GM23338 (cell line): ENCODE results near the gene HDAC6. TPM values are rescaled to one million over a fixed set of nuclear protein-coding genes. Genes with fewer than 3 reads are reported as not detected.

Source experiments
- ATAC-seq: fragments of 200-7000 bp; cut with Tn5 transposase; 3 replicates; pipeline ENCODE4 v1.9.1; 2020
- DNase-seq: peaks from one replicate; pipeline ENCODE4 v3.0.0-alpha.2; 2015; ENCODE audit warnings: low spot score
- H2AFZ ChIP-seq: fragments of 200-600 bp; sonication (generic); 2 replicates; pipeline ENCODE4 v1.8.0; 2016; ENCODE audit warnings: antibody characterized with exemption, mild to moderate bottlenecking, moderate library complexity
- H3F3A ChIP-seq: fragments of 200-600 bp; sonication (generic); replicated peaks from 2 replicates; pipeline ENCODE4 v1.8.0; 2017; ENCODE audit warnings: antibody characterized with exemption, mixed run types, low read depth
- H3K27ac ChIP-seq: fragments of 200-600 bp; sonication (generic); 2 replicates; pipeline ENCODE4 v1.6.1; 2016; ENCODE audit warnings: low read depth
- H3K27me3 ChIP-seq: fragments of 200-600 bp; sonication (generic); 2 replicates; pipeline ENCODE4 v1.8.0; 2016; ENCODE audit warnings: mild to moderate bottlenecking, mixed run types, moderate library complexity; ENCODE audit not compliant: insufficient read depth
- H3K36me3 ChIP-seq: fragments of 200-600 bp; sonication (generic); 2 replicates; pipeline ENCODE4 v1.8.0; 2016; ENCODE audit warnings: mild to moderate bottlenecking; ENCODE audit not compliant: insufficient read depth
- H3K4me1 ChIP-seq: fragments of 200-600 bp; sonication (generic); 2 replicates; pipeline ENCODE4 v1.8.0; 2016; ENCODE audit warnings: mild to moderate bottlenecking, moderate library complexity; ENCODE audit not compliant: insufficient read depth
- H3K4me2 ChIP-seq: fragments of 200-600 bp; sonication (generic); 2 replicates; pipeline ENCODE4 v1.7.1; 2017; ENCODE audit warnings: mixed run types
- H3K4me3 ChIP-seq: fragments of 200-600 bp; sonication (generic); 2 replicates; pipeline ENCODE4 v1.6.1; 2016; ENCODE audit warnings: mixed run types
- H3K79me2 ChIP-seq: fragments of 200-600 bp; sonication (generic); replicated peaks from 2 replicates; pipeline ENCODE4 v1.8.0; 2017; ENCODE audit warnings: mild to moderate bottlenecking; ENCODE audit not compliant: insufficient read depth
- H3K9me2 ChIP-seq: fragments of 200-600 bp; sonication (generic); 2 replicates; pipeline ENCODE4 v1.8.0; 2017; ENCODE audit not compliant: insufficient read depth
- H4K20me1 ChIP-seq: fragments of 200-600 bp; sonication (generic); replicated peaks from 2 replicates; pipeline ENCODE4 v1.8.0; 2017; ENCODE audit warnings: mild to moderate bottlenecking; ENCODE audit not compliant: insufficient read depth
- H3K27ac Mint-ChIP-seq: 2 replicates; pipeline ENCODE4 v1.8.0; 2020; ENCODE audit warnings: inconsistent platforms, mild to moderate bottlenecking, moderate library complexity, mixed read lengths
- H3K27me3 Mint-ChIP-seq: 3 replicates; pipeline ENCODE4 v1.8.0; 2022; ENCODE audit warnings: low read depth, mild to moderate bottlenecking, moderate library complexity, mixed read lengths, inconsistent platforms; ENCODE audit not compliant: insufficient read depth, poor library complexity
- H3K36me3 Mint-ChIP-seq: 3 replicates; pipeline ENCODE4 v1.8.0; 2021; ENCODE audit warnings: low read depth, mild to moderate bottlenecking, inconsistent platforms, moderate library complexity, mixed read lengths
- H3K4me1 Mint-ChIP-seq: 3 replicates; pipeline ENCODE4 v1.8.0; 2020; ENCODE audit warnings: mild to moderate bottlenecking, inconsistent platforms, mixed read lengths
- H3K4me3 Mint-ChIP-seq: 3 replicates; pipeline ENCODE4 v1.8.0; 2021; ENCODE audit warnings: moderate library complexity, mild to moderate bottlenecking, inconsistent platforms, mixed read lengths
- H3K9me3 Mint-ChIP-seq: 3 replicates; pipeline ENCODE4 v1.8.0; 2020; ENCODE audit warnings: moderate library complexity, mild to moderate bottlenecking, inconsistent platforms, mixed read lengths
- CREB1 ChIP-seq: fragments of 250-450 bp; sonication (Bioruptor Pico); IDR thresholded peaks from 2 replicates; pipeline ENCODE4 v1.5.0; 2020; ENCODE audit warnings: low read depth, mild to moderate bottlenecking, moderate library complexity
- ETS1 ChIP-seq: IDR thresholded peaks from 2 replicates; pipeline ENCODE4 v1.6.1; 2016; ENCODE audit warnings: antibody characterized with exemption
- EZH2 ChIP-seq: fragments of 200-600 bp; sonication (generic); IDR thresholded peaks from one replicate; pipeline ENCODE4 v1.8.0; 2017; ENCODE audit warnings: antibody characterized with exemption, mild to moderate bottlenecking, low read depth; ENCODE audit not compliant: unreplicated experiment
- EZH2phosphoT487 ChIP-seq: fragments of 200-600 bp; sonication (generic); IDR thresholded peaks from one replicate; pipeline ENCODE4 v1.8.1; 2018; ENCODE audit warnings: antibody characterized with exemption; ENCODE audit not compliant: unreplicated experiment
- JUNB ChIP-seq: IDR thresholded peaks from one replicate; pipeline ENCODE4 v1.6.1; 2016; ENCODE audit warnings: antibody characterized with exemption; ENCODE audit not compliant: unreplicated experiment
- NANOG ChIP-seq: IDR thresholded peaks from 2 replicates; pipeline ENCODE4 v1.6.1; 2016; ENCODE audit warnings: antibody characterized with exemption, borderline replicate concordance
- POLR2AphosphoS5 ChIP-seq: IDR thresholded peaks from 2 replicates; pipeline ENCODE4 v1.6.1; 2016; ENCODE audit warnings: antibody characterized with exemption, low read depth
- REST ChIP-seq: IDR thresholded peaks from one replicate; pipeline ENCODE4 v1.6.1; 2018; ENCODE audit warnings: antibody characterized with exemption; ENCODE audit not compliant: unreplicated experiment
- STAT1 ChIP-seq: IDR thresholded peaks from one replicate; pipeline ENCODE4 v1.6.1; 2016; ENCODE audit warnings: antibody characterized with exemption; ENCODE audit not compliant: unreplicated experiment
- ZNF114 ChIP-seq: fragments of 250-450 bp; sonication (Bioruptor Pico); IDR thresholded peaks from 2 replicates; pipeline ENCODE4 v1.5.0; 2020; ENCODE audit warnings: mild to moderate bottlenecking, moderate library complexity
- ZNF331 ChIP-seq: fragments of 250-450 bp; sonication (Bioruptor Pico); IDR thresholded peaks from 2 replicates; pipeline ENCODE4 v1.5.0; 2020; ENCODE audit warnings: low read depth, mild to moderate bottlenecking, moderate library complexity
- polyA plus RNA-seq: library from polyadenylated mRNA; unstranded; fragments of >200 nt; fragmentation: Nextera tagmentation; extraction: Ambion mirVana; gene quantifications from 2 replicates; pipeline ENCODE4 v1.2.1, GENCODE V29; 2016
- total RNA-seq: library from RNA; depleted of rRNA; stranded (reverse); fragments of >200 nt; shearing (Covaris generic); gene quantifications from 2 replicates; pipeline ENCODE4 v1.2.3, GENCODE V29; 2014
- TF ChIP-seq, protein P1 (sequence below): fragments of 250-450 bp; sonication (Bioruptor Pico); IDR thresholded peaks from 2 replicates; pipeline ENCODE4 v1.5.0; 2020; ENCODE audit warnings: mild to moderate bottlenecking, moderate library complexity
- TF ChIP-seq, protein P2 (sequence below), 2 experiments: fragments of 200-600 bp in 1 of 2; sonication (generic) in 1 of 2; conservative IDR thresholded peaks; 2 replicates each; pipeline versions ENCODE4 v1.5.1 to v1.6.1; 2016 to 2017; ENCODE audit warnings: antibody characterized with exemption in 2 of 2, low read depth in 2 of 2, mild to moderate bottlenecking in 2 of 2, moderate library complexity in 1 of 2

The HDAC6 gene
- total and polyA plus RNA-seq, 2 experiments from 2014 or later: 33.0 to 49.8 TPM

DNA sequence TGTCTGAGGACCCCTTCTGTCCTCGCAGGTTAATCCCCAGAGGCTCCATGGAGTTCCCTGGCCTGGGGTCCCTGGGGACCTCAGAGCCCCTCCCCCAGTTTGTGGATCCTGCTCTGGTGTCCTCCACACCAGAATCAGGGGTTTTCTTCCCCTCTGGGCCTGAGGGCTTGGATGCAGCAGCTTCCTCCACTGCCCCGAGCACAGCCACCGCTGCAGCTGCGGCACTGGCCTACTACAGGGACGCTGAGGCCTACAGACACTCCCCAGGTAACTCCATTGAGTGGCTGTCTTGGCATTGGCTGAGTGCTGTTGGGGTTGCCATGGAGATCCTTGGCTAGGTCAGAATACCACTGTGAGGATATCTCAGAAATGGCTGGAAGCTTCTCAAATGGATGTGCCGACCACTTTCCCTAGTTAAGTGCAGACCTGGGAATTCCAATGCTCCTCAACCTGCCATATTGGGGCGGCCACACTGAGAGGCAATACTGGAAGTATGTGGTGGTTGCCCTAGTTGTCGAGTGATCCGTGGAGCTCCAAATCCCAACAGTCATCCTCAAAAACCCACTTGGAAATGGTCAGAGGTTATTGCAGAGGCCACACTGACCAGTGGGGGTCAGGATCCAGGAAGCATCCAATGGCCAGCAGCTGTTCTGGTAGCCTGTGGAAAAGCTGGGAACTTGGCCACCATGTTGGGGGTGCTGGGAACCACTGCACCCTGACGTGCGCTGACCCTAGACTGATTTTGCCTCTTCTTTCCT lies 10.6 kb upstream of the HDAC6 start:
- no peak for TF ChIP-seq ETS1
- TF ChIP-seq POLR2AphosphoS5: no peak
- no peak for TF ChIP-seq ZNF331
- no peak for TF ChIP-seq STAT1
- TF ChIP-seq, protein P1, sequence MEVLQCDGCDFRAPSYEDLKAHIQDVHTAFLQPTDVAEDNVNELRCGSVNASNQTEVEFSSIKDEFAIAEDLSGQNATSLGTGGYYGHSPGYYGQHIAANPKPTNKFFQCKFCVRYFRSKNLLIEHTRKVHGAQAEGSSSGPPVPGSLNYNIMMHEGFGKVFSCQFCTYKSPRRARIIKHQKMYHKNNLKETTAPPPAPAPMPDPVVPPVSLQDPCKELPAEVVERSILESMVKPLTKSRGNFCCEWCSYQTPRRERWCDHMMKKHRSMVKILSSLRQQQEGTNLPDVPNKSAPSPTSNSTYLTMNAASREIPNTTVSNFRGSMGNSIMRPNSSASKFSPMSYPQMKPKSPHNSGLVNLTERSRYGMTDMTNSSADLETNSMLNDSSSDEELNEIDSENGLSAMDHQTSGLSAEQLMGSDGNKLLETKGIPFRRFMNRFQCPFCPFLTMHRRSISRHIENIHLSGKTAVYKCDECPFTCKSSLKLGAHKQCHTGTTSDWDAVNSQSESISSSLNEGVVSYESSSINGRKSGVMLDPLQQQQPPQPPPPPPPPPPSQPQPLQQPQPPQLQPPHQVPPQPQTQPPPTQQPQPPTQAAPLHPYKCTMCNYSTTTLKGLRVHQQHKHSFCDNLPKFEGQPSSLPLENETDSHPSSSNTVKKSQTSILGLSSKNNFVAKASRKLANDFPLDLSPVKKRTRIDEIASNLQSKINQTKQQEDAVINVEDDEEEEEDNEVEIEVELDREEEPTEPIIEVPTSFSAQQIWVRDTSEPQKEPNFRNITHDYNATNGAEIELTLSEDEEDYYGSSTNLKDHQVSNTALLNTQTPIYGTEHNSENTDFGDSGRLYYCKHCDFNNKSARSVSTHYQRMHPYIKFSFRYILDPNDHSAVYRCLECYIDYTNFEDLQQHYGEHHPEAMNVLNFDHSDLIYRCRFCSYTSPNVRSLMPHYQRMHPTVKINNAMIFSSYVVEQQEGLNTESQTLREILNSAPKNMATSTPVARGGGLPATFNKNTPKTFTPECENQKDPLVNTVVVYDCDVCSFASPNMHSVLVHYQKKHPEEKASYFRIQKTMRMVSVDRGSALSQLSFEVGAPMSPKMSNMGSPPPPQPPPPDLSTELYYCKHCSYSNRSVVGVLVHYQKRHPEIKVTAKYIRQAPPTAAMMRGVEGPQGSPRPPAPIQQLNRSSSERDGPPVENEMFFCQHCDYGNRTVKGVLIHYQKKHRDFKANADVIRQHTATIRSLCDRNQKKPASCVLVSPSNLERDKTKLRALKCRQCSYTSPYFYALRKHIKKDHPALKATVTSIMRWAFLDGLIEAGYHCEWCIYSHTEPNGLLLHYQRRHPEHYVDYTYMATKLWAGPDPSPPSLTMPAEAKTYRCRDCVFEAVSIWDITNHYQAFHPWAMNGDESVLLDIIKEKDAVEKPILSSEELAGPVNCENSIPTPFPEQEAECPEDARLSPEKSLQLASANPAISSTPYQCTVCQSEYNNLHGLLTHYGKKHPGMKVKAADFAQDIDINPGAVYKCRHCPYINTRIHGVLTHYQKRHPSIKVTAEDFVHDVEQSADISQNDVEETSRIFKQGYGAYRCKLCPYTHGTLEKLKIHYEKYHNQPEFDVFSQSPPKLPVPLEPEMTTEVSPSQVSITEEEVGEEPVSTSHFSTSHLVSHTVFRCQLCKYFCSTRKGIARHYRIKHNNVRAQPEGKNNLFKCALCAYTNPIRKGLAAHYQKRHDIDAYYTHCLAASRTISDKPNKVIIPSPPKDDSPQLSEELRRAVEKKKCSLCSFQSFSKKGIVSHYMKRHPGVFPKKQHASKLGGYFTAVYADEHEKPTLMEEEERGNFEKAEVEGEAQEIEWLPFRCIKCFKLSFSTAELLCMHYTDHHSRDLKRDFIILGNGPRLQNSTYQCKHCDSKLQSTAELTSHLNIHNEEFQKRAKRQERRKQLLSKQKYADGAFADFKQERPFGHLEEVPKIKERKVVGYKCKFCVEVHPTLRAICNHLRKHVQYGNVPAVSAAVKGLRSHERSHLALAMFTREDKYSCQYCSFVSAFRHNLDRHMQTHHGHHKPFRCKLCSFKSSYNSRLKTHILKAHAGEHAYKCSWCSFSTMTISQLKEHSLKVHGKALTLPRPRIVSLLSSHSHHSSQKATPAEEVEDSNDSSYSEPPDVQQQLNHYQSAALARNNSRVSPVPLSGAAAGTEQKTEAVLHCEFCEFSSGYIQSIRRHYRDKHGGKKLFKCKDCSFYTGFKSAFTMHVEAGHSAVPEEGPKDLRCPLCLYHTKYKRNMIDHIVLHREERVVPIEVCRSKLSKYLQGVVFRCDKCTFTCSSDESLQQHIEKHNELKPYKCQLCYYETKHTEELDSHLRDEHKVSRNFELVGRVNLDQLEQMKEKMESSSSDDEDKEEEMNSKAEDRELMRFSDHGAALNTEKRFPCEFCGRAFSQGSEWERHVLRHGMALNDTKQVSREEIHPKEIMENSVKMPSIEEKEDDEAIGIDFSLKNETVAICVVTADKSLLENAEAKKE (CRISPR knock-in tag): no peak
- no peak for TF ChIP-seq EZH2
- no peak for TF ChIP-seq ZNF114
- no peak for TF ChIP-seq EZH2phosphoT487
- TF ChIP-seq REST: no peak
- no peak for TF ChIP-seq NANOG
- TF ChIP-seq CREB1 (CRISPR knock-in tag): no peak
- TF ChIP-seq, protein P2, sequence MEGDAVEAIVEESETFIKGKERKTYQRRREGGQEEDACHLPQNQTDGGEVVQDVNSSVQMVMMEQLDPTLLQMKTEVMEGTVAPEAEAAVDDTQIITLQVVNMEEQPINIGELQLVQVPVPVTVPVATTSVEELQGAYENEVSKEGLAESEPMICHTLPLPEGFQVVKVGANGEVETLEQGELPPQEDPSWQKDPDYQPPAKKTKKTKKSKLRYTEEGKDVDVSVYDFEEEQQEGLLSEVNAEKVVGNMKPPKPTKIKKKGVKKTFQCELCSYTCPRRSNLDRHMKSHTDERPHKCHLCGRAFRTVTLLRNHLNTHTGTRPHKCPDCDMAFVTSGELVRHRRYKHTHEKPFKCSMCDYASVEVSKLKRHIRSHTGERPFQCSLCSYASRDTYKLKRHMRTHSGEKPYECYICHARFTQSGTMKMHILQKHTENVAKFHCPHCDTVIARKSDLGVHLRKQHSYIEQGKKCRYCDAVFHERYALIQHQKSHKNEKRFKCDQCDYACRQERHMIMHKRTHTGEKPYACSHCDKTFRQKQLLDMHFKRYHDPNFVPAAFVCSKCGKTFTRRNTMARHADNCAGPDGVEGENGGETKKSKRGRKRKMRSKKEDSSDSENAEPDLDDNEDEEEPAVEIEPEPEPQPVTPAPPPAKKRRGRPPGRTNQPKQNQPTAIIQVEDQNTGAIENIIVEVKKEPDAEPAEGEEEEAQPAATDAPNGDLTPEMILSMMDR (conservative IDR thresholded peaks at IDR 0.05; ENCODE audit: low read depth in 2 of 2): no peak
- TF ChIP-seq JUNB: no peak
- Mint-ChIP-seq H3K36me3 (no peaks in the 10 kb centered on the region; the same call in 2 of the 3 replicates), H3K9me3 (no peaks in the 10 kb centered on the region; the same call in 2 of the 3 replicates), H3K4me1 (no peaks in the 10 kb centered on the region; the same call in 2 of the 3 replicates), H3K4me3 (no peak overlapping the region), H3K27me3 (peaks cover 10% of the 10 kb centered on the region), H3K27ac (no peak overlapping the region)
- no peaks in the 10 kb centered on the region for H3K4me1 ChIP-seq
- no peaks in the 10 kb centered on the region for H3K79me2 ChIP-seq
- H3K9me2 ChIP-seq: no peaks in the 10 kb centered on the region
- H4K20me1 ChIP-seq: no peaks in the 10 kb centered on the region
- DNase-seq (no peak), ATAC-seq (no peak)
- H3K4me2 ChIP-seq: no peak overlapping the region
- H3K27me3 ChIP-seq: no peaks in the 10 kb centered on the region
- no peak overlapping the region for H3K27ac ChIP-seq
- no peak overlapping the region for H3K4me3 ChIP-seq
- H3K36me3 ChIP-seq: no peaks in the 10 kb centered on the region
- H2AFZ ChIP-seq: no peak overlapping the region
- H3F3A ChIP-seq: no peaks in the 10 kb centered on the region
